ENCODE results near the gene RASL10A. TPM values are rescaled to one million over a fixed set of nuclear protein-coding genes. Genes with fewer than 3 reads are reported as not detected.
"Not testable (repeated sequence)": the region's sequence is repeated elsewhere in the genome, so short reads cannot be mapped to it uniquely, and the experiment has no call there.

RASL10A gene
- total and polyA plus RNA-seq, 10 donors, result 0.54 to 6.1 (median 2.3) TPM

DNA sequence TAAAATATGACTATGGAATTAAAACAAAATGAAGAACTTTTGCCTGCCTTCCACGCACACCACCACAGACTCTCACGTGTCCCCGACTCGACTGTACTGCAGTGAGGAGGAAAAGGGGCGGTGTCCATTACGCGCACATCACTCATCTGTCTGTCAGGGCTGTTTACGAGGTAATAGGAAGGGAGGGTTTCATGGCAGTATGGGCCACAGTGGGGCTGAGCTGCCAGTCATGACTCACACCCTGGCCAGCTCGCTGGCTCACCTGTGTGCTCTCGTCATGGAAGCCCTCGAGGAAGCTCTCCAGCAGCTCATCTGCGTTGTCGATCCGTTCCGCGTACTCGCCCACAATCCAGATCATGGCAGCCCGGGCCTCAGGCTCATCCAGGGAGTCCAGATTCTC is 33.5 kb upstream of the RASL10A start:
- intact Hi-C loops (cut with DNase I; ENCODE audit: low total_unique reads), result no loop called here
- WGBS, 5 donors, result 90 to 94% (median 93%) methylated on average over 18 of the region's 18 CpGs
- no peaks in the 10 kb centered on the region for H3K9me3 ChIP-seq
- no peaks in the 10 kb centered on the region for H3K27me3 ChIP-seq (replicated peaks in 1 of 7)
- H3K4me3 ChIP-seq, result no peak overlapping the region
- DNase-seq, result no peak
- H3K4me1 ChIP-seq, result no peaks in the 10 kb centered on the region
- TF ChIP-seq, protein P1, sequence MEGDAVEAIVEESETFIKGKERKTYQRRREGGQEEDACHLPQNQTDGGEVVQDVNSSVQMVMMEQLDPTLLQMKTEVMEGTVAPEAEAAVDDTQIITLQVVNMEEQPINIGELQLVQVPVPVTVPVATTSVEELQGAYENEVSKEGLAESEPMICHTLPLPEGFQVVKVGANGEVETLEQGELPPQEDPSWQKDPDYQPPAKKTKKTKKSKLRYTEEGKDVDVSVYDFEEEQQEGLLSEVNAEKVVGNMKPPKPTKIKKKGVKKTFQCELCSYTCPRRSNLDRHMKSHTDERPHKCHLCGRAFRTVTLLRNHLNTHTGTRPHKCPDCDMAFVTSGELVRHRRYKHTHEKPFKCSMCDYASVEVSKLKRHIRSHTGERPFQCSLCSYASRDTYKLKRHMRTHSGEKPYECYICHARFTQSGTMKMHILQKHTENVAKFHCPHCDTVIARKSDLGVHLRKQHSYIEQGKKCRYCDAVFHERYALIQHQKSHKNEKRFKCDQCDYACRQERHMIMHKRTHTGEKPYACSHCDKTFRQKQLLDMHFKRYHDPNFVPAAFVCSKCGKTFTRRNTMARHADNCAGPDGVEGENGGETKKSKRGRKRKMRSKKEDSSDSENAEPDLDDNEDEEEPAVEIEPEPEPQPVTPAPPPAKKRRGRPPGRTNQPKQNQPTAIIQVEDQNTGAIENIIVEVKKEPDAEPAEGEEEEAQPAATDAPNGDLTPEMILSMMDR (IDR thresholded peaks at IDR 0.05 in 8 of 11, conservative IDR thresholded peaks at IDR 0.05 in 3 of 11), result no peak
- TF ChIP-seq POLR2A (IDR thresholded peaks at IDR 0.05) (no peak), POLR2AphosphoS5 (IDR thresholded peaks at IDR 0.05) (peak in 1 of 3 donors; percentile 26)
- no peak overlapping the region for H3K27ac ChIP-seq
- peaks cover 5 to 100% (median 97%) of the 10 kb centered on the region in 6 donors for H3K36me3 ChIP-seq

DNA sequence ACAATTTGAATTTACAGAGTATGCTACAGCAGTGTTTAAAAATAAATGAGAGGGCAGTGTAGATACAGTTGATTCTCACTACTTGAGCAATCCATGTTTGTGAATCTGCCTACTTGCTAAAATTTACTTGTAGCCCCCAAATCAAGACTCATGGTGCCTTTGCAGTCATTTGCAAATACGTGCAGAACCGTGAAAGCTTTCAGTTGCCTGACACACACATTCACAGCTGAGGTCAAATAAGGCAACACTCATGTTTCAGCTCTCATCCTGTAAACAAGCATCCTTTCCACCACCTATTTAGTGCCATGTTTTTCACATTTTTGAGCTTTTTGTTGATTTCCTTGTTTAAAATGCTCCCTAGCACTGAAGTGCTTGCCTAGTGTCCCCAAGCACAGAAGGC is 32.5 kb upstream of the RASL10A start:
- H3K4me3 ChIP-seq, result no peak overlapping the region
- intact Hi-C loops (cut with DNase I; ENCODE audit: low total_unique reads), result no loop called here
- no peak overlapping the region for H3K27ac ChIP-seq
- no peaks in the 10 kb centered on the region for H3K9me3 ChIP-seq
- no peaks in the 10 kb centered on the region for H3K4me1 ChIP-seq
- H3K27me3 ChIP-seq (replicated peaks in 1 of 7), result no peaks in the 10 kb centered on the region
- peaks cover 5 to 100% (median 97%) of the 10 kb centered on the region in 6 donors for H3K36me3 ChIP-seq
- WGBS, 5 donors, result 81 to 92% (median 88%) methylated on average over 2 of the region's 2 CpGs
- no peak for DNase-seq
- TF ChIP-seq POLR2A (IDR thresholded peaks at IDR 0.05) (no peak), POLR2AphosphoS5 (IDR thresholded peaks at IDR 0.05) (no peak)
- TF ChIP-seq, protein P1 (IDR thresholded peaks at IDR 0.05 in 8 of 11, conservative IDR thresholded peaks at IDR 0.05 in 3 of 11), result no peak

DNA sequence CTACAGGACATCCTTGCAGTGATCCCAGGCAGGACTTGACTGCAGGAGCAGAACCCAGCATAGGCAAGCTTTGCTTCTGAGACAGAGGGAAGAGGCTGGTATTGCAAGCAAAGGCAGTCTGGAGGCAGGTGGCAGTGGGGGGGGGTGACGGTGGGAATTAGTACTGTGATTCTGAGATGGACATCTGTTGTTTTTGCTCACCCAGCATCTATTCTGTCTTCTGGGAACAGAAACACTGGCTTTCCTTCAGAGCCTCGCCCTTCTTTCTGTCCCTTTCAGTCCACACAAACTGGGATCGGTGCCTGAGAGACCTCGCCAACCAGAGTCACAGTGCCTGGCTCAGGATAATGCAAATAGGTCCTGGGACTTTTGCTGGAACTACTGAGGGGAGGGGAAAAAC is 31.2 kb upstream of the RASL10A start:
- H3K27ac ChIP-seq, result no peak overlapping the region
- intact Hi-C loops (cut with DNase I; ENCODE audit: low total_unique reads), result no loop called here
- TF ChIP-seq, protein P1 (IDR thresholded peaks at IDR 0.05 in 8 of 11, conservative IDR thresholded peaks at IDR 0.05 in 3 of 11), result no peak
- TF ChIP-seq POLR2A (IDR thresholded peaks at IDR 0.05) (no peak), POLR2AphosphoS5 (IDR thresholded peaks at IDR 0.05) (no peak)
- DNase-seq, result no peak
- H3K4me1 ChIP-seq, result no peaks in the 10 kb centered on the region
- H3K4me3 ChIP-seq, result no peak overlapping the region
- H3K27me3 ChIP-seq (replicated peaks in 1 of 7), result no peaks in the 10 kb centered on the region
- 85 to 99% (median 95%) methylated on average over 4 of the region's 4 CpGs for WGBS, 5 donors
- peaks cover 5 to 100% (median 97%) of the 10 kb centered on the region in 6 donors for H3K36me3 ChIP-seq
- no peaks in the 10 kb centered on the region for H3K9me3 ChIP-seq

DNA sequence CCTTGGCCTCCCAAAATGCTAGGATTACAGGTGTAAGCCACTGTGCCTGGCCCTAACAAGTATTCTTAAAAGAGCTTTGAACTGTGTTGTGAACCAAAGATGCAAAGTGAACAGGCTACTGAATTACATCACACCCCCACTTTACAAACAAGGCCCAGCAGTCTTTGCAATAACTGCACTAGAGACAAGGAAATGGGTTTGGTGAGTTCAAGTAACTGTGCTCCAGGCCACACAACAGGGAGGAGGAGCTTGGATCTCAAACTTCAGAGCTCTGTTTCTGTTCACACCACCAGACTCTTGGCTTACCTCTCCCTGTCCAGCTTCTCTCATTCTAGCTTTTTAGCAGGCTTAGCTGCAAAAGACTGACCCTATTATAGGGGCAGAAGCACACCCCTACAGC is 30.4 kb upstream of the RASL10A start:
- no peak for DNase-seq
- H3K9me3 ChIP-seq, result no peaks in the 10 kb centered on the region
- H3K36me3 ChIP-seq, result peaks cover 5 to 100% (median 97%) of the 10 kb centered on the region in 6 donors
- TF ChIP-seq, protein P1 (IDR thresholded peaks at IDR 0.05 in 8 of 11, conservative IDR thresholded peaks at IDR 0.05 in 3 of 11), result no peak
- TF ChIP-seq POLR2A (IDR thresholded peaks at IDR 0.05) (no peak), POLR2AphosphoS5 (IDR thresholded peaks at IDR 0.05) (no peak)
- no peak overlapping the region for H3K27ac ChIP-seq
- intact Hi-C loops (cut with DNase I; ENCODE audit: low total_unique reads), result no loop called here
- no peaks in the 10 kb centered on the region for H3K27me3 ChIP-seq (replicated peaks in 1 of 7)
- H3K4me3 ChIP-seq, result no peak overlapping the region
- H3K4me1 ChIP-seq, result no peaks in the 10 kb centered on the region

DNA sequence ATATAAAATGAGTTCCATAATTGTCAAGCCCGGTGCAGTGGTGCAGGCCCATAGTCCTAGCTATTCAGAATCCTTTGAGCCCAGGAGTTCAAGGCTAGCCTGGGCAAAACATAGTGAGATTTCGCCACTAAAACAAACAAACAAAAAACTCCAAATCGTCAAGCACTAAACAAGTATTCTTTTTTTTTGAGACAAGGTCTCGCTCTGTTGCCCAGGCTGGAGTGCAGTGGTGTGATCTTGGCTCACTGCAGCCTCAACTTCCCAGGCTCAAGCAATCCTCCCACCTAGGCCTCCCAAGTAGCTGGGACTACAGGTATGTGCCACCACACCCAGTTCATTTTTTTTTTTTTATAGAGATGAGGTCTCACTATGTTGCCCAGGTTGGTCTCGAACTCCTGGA is 29.4 kb upstream of the RASL10A start:
- H3K36me3 ChIP-seq, result peaks cover 4 to 100% (median 97%) of the 10 kb centered on the region in 6 donors
- H3K4me3 ChIP-seq; DNase-seq; H3K27me3 ChIP-seq (replicated peaks in 1 of 7); H3K27ac ChIP-seq; H3K4me1 ChIP-seq; intact Hi-C loops (cut with DNase I; ENCODE audit: low total_unique reads); H3K9me3 ChIP-seq: not testable (repeated sequence)
- 91 to 97% (median 92%) methylated on average over 5 of the region's 5 CpGs for WGBS, 5 donors

Measured in spleen (tissue), 11 donors.